GM19023 (cell line): ENCODE data around the gene ZFR2.
"Not testable (repeated sequence)": the region's sequence is repeated elsewhere in the genome, so short reads cannot be mapped to it uniquely, and the experiment has no call there.

Experiments
- ATAC-seq: cut with Tn5 transposase; IDR thresholded peaks from one replicate; pipeline ENCODE4 v1.9.1; 2021; ENCODE audit warnings: mild to moderate bottlenecking, moderate library complexity; ENCODE audit not compliant: unreplicated experiment

The ZFR2 gene

DNA sequence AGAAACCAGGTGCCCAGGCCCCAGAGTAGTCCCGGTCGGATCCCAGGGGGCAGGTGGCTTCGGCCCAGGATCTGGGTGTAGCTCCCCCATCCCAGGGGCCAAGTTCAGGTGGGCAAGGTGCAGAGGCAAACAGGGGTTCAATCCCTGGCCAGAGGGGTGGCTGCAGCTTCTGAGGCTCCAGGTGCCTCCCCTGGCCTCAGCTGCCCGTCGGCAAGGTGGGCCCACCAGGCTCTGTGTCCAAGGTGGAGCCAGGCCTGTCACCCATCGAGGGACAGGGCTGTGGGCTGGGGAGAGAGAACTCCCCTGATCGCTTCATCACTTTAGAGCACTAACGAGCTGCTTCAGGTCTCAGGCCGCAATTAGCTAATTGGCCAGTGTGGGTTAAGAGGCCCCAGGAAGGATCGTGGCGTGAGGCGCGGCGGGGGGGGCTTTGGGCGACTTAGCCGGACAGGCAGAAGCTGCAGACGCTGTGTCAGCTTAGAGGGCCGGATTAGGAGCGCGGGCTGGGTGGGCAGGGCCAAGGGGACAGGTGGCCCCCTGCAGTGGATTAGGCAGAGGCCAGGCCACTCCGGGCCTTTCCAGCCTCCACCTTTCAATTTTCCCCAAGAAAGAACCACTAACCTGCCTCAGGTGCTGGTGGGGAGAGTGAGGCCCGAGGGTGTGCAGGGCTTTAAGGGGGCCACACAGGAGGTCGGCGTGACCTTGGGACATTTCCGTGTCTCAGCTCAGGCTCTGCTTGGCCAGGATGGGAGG is 94.0 kb downstream of the ZFR2 start:
- ATAC-seq: no peak

DNA sequence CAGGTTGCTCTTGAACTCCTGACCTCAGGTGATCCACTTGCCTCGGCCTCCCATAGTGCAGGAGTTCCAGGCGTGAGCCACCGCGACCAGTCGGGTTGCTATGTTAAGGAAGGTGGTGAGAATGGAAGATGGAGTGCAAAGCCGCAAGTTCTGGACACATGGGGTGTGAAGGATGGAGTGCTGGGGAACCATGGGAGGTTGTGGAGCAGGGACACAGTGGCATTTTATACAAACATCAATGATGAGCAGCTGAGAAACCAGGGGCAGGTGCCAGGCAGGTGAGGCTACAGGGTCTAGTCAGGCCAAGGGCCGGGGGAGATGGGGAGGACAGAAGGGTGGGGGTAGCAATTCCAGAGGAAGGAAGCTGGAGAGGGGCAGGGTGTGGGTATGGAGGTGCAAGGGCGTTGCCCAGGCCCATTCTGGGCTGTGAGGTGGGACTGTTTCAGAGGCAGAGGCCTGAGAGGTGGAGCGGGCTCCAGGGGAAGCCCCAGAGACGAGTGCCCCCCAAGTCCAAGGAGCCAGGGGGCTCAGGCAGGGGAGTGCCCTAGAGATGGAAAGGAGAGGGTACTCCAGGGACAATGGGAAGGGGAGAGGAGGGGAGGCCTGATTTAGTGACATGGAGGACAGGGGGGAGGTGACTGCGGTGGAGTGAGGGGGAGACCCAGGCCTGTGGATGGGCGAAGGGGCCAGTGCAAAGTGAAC is 94.9 kb downstream of the ZFR2 start:
- ATAC-seq: no peak

DNA sequence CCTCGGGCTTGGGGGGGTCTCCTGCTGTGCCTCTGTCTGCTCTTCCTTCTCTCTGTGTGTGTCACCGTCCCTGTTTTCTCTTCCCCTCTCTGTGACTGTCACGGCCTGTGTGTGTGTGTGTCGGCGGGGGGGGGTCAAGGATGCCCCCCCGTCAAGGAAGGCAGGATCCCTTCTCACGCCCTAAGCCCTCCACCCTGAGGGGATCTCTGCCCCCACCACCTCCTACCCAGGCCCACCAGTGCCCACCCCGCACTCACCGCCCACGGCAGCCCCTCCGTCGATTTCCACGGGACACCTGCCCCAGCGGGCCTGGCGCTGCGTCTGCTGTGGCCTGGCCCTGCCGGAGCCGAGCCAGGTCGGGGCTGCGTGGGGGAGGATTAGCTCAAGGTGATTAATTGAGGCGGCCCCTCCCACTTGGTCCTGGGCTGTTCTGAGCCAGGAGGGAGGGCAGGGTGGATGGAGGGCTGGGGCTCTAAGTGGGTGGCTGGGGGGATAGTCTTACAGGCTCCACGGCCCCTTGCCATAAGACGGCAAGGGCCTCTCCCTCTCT is 96.9 kb downstream of the ZFR2 start, which contains the start of gene RAX2:
Gene RAX2, minus strand, starts transcription at position 323 of the 550 bp plus-strand sequence. CDS start 486 bp downstream, outside the sequence.
- no peak for ATAC-seq

DNA sequence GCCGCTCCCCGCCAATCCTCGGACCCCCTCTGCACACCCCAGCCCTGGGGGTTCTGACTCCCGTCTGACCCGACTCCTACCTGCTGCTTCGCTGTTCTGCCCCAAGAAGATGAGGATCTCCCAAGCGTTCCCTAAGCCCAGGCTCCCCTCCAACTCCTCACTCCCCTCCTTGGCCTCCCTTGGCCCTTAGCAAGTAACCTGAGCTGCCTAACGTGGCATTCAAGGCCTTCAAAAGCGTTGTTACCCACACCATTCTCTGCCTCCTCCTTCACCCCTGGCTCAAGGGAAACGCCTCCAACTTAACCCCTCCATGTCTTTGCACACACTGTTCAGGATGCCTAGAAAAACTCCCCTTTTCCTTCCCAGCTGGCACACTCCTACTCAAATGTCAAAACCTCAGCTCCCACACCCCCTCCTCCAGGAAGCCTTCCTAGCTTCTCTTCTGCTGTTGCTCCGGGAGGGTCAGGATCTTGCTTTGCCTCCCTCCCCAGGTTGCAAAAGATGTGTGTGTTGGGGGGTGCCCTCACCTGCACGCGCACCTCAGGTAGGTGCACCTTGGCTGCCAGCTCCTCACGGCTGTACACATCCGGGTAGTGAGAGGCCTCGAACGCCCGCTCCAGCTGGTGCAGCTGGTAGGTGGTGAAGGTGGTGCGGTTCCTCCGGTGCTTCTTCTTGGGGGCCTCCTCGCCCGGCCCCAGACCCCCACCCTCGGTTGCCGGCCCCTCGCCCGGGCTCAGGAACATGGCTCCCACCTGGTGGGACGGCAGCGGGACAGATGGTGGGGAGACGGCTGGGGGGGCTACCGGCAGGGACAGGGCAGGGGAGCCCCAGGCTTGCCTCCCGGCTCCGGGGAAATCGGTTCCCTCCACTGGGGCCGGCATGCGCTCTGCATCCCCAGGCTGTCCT is 97.6 kb downstream of the ZFR2 start:
- no peak for ATAC-seq

DNA sequence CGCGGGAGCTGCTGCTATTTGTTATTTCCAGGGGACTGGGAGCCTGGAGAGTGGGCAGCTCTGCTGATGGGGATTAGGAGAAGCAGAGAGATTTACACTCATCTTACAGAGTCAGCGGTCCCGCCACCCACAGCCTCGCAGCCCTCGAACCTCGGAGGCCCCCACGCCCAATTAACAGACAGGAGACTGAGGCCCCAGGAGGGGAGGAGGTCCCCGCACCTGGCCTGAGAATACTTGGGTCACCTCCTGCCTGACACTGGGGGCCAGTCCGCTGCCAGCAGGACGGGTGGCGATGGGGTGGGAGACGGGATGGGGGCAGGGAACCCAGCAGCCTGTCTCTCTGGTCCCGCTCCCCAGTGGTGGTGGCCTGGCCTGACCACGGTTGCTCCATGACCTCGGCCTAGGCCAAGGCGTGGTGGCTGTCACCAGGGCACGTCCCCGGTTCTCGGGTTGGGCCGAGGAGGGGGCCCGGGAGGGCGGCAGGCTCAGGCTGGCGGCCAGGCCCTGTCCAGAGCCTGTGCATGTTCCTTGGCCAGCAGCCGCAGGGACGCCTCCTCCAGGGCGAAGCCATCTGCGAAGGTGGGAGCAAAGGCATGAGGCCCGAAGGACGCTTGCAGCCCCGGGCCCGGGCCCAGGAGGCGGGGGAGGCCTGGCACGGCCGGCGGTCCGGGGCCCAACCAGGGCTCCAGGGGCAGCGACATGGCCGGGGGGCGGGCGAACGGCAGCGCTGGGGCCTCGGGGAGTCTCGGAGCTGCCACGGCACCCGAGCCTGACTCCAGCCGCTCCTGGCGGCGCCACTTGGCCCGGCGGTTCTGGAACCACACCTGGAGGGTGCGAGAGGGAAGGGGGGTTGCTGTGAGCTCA is 98.5 kb downstream of the ZFR2 start:
- ATAC-seq: no peak

DNA sequence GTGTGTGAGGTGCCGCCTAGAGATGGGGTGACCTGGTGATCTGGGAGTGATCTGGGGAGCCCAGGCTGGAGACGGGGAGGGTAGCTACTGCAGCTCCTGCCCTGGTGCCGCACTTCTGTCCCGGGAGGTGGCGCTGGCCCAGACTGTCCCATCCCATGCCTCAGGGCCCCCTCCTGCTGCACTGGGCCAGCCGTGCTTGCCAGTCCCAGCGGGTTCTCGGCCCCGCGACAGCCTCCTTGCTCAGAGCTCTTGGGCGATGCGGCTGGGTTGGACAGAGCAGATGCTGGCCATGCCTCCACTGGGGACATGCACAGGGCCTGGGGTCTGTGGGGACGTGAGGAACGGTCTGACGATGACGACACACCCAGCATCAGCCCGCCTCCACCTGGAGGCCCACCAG is 99.3 kb downstream of the ZFR2 start:
- no peak for ATAC-seq

DNA sequence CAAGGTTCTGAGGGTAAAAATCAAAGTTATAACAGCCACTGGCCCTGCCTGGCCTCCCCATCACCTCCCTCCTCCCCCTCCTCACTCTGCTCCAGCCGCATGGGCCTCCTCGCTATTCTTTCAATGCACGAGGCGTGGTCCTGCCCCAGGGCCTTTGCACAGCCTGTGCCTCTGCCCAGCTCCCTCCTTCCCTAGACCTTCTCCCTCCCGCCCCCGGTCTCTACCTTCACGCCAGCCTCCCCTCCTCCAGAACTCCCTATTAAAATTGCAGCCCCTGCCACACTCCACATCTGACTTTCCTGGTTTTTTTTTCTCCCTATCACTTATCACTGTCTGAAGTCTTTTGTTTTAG is 100.1 kb downstream of the ZFR2 start:
- no peak for ATAC-seq

DNA sequence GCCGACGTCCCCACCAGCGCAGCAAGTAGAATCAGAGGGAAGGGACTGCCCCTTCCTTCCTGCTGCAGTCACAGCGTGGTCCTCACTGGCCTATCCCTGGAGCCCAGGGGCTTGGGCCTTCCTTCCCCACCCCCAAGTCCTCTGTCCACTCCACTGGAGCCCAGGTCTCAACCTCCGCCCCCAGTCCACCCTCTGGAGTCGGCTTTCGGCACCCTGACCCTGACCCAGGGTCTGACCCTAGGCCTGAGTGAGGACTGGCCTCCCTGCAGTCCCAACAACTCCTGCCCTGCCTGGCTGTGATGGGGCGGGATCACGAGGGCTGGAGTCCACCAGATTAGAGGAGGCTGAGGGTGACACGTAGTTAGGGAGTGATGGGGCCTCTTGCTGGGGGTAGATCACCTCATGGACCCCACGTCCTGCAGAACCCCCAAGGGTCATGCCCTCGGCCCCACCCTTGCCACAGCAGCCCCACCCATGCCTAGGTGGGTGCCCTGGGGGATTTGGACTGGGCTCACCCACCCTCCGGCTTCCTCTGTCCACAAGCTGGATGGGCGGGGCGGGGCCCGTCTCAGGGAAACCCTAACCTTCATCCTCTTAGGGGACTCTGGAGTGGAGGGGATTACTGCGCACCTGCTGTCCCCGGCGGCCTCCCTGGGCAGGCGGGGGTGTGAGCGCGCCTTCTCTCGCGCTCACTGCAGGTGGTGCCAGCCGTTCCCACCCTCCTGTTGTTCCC is 100.7 kb downstream of the ZFR2 start:
- ATAC-seq: no peak

DNA sequence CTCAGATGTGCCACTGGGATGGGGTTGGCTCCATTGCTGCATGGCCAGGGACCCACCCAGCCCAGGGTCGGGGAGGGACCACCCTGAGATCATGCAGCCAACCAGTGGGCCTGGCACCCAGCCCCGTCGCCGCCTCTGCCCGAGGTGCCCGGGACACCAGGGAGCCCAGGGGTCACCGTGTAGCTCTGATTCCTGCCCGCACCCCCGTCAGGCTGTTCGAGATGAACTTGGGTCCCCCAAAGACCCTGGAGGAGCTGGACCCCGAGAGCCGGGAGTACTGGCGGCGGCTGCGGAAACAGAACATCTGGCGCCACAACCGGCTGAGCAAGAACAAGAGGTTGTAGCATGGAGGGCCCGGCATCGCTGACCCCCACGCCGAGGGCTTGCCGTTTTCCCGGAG is 101.8 kb downstream of the ZFR2 start:
- no peak for ATAC-seq

DNA sequence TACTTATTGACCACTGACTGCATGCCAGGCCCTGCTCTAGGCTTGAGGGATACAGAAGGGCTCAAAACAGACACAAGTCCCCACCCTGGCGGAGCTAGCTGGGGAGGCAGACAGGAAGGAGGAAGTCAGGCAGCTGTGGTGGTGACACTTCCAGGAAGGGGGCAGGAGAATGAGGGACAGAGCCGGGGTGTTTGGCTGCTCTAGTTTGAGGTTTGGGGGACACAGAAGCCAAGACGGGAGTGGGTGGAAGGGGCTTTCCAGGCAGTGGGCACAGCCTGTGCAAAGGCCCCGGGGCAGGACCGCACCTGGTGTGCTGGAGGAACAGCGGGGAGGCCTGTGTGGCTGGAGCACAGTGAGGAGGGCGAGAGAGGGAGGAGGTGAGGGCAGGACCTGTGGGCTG is 102.3 kb downstream of the ZFR2 start:
- ATAC-seq: no peak

DNA sequence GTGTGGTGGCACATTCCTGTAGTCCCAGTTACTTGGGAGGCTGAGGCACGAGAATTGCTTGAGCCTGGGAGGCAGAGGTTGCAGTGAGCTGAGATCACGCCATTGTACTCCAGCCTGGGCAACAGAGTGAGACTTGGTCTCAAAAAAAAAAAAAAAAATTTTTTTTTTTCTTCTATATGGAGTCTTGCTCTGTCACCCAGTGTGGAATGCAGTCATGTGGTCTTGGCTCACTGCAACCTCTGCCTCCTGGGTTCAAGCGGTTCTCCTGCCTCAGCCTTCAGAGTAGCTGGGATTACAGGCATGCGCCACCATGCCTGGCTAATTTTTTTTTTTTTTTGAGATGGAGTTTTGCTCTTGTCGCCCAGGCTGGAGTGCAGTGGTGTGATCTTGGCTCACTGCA is 103.1 kb downstream of the ZFR2 start:
- not testable (repeated sequence) for ATAC-seq

DNA sequence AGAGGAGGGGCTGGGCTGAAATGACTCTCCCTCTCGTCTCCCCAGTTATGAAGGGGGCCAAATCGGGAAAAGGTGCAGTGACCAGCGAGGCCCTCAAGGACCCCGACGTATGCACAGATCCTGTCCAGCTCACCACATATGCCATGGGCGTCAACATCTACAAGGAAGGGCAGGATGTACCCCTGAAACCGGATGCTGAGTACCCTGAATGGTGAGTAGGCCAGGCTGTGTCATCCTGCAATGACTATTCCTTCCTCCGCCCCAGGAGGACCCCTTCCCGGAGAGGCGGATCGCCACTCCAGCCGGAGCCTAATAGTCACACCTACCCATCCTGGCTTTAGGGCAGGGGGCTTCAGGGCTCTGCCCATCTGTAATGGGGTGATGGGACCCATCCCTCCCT is 103.7 kb downstream of the ZFR2 start:
- no peak for ATAC-seq

DNA sequence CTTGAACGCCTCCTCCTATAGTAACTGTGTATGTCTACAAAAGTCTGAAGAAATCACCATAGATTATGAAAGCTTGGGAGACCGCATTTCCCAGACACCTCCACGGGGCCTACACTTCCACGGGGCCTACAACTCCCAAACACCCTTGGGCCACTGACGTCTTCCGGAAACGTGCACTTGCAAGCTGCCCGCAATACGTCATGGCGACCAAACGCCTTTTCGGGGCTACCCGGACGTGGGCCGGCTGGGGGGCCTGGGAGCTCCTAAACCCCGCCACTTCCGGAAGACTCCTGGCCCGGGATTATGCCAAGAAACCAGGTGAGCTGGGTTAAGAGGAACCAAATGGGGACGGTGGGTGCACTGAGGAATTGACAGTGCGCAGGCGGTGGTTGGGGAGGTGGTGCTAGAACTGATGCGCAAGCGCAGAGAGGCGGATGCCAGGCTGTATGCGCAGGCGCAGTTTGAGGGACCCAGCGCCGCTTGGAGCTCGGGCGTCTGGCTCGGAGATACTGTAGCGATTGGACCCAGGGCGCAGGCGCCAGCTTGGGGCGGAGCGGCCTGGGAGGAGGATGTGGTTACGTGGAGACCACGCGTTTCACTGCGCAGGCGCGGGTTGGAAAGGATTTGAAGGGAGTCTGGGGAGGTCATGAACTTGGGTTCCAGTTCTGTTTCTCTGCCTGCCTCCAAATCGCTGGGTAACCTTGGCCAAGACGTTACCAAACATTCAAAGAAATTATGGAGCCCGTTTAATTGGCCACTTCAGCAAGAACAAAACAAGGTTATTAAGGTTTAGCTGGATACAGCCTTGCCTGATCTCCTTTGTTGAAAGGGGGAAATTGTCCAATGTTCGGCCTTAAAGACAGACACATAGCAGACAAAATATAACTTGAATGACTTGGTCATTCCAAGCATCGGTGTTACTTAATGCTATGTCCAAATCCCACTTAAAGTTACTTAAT is 106.1 kb downstream of the ZFR2 start, which contains the start of gene MRPL54:
Gene MRPL54, plus strand, starts transcription at position 182 of the 959 bp plus-strand sequence. Its CDS starts 19 bp downstream, at position 201.
- peak; percentile 82 for ATAC-seq

DNA sequence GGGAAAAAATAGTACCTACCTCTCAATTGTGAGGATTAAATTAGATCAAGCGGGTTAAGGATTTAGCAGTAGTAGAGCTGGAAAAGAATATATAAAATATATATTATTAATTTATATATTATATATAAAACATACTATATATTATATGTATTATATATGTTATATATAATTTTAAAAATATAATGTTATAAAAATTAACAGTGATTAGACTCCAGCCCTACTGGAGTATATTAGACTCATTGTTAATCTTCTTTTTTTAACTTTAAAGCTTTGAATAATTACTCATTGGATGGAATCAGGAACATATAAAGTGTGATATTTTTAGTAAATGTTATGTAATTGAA is 106.7 kb downstream of the ZFR2 start:
- no peak for ATAC-seq

DNA sequence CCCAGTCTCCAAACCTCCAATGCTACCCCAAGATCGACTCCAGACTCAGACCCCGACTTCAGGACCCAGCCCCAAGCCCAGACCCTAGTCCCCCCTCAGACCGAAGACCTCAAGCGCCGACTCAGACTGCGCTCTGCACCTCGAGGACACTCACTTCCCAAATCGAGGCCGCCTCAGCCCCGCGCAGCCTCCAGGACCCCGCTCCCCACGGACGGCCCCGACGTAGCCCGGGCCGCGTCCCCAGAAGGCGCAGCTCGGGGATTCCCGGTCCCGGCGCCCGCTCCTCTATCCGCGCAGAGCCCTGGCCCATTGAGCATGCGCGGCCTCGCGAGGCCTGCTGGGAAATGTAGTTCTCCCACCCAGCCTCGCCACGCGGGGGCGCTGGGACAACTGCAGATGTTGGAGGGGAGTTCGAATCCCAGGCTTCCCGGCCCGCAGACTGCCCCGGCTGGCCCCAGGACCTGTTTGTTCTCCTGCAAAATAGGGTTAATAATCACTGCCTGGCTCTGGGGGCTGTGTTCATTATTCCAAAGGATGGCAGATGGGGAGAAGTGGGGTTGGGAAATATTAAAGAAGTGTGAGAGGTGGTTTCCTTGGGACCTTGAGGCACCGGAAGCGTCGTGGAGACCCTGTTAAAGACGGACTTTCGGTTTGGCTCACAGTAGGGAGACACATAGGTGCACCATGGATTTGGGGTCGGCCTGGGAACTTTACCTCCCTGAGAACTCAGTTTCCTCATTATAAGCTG is 107.3 kb downstream of the ZFR2 start, which contains the start of gene APBA3:
Gene APBA3, minus strand, starts transcription at position 311 of the 748 bp plus-strand sequence. CDS start 1,428 bp downstream, outside the sequence.
- ATAC-seq: no peak

DNA sequence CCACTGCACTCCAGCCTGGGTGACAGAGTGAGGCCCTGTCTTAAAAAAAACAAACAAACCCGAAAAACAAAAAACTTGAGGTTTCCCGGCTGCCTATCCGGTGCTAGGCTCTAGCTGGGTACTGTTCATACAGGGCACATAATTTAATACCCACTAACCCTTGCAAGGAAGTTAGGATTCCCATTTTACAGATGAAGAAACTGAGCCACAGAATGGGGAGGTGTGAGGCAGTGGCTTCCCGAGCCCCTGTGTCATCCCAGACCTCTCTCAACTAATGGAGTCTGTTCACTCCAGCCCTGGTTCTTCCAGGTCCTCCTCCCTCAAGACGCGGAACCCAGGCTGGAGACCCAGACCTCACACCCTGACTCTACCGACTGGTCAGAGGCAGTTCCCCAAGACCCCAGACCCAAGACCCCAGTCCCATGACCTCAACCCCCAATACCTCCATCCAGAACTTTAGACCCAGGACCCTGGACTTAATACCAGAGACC is 107.9 kb downstream of the ZFR2 start:
- no peak for ATAC-seq

DNA sequence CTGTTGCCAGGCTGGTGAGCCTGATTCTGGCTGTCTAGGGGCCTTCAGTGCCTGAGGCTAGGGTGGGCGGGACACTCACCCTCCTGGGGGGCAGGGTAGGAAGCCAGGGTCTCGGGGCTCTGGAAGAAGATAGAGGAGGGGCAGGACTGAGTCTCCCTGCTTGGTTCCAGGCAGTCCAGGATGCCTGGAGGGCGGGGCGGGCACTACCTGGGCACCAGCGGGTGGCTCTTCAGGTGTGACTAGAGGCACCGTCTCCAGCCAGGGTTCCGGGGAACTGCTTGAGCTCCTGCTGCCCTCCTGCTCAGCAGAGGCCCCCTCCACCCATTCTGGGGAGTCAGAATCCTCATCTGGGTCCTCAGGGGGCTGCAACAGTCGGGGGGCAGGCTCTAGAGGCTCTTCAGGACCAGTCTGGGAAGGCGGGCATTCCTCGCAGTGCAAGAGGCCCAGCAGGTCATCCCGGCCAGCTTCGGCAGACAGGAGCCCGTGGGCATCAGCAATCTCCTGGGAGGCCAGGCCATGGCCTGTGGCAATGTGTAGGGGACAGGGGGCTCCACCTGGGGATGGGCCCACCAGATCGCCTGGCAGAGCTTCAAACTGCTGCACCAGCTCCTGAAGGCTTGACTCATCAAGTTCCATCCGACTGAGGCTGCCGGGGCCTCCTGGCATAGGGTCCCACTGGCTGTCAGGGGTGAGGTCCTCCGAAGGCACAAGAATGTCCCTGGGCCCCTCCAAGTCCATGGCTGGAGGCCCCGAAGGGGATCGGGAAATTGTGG is 109.2 kb downstream of the ZFR2 start:
- no peak for ATAC-seq
